D721Med (cell line): Measurements from ENCODE around the gene KCNT1.

ENCODE experiments used
- DNase-seq: peaks from one replicate; pipeline ENCODE4 v3.0.0; 2011; ENCODE audit warnings: low spot score; ENCODE audit not compliant: insufficient read length
- FAIRE-seq: peaks from 2 replicates; lab custom pipeline; 2011; peaks lifted over from hg19 to GRCh38; lab: Jason Lieb, UNC
- CTCF ChIP-seq: IDR thresholded peaks from 2 replicates; pipeline ENCODE4 v1.5.1; 2012; ENCODE audit warnings: mild to moderate bottlenecking, control low read depth; ENCODE audit not compliant: insufficient read depth; ENCODE audit errors: missing control alignments

The KCNT1 gene

DNA sequence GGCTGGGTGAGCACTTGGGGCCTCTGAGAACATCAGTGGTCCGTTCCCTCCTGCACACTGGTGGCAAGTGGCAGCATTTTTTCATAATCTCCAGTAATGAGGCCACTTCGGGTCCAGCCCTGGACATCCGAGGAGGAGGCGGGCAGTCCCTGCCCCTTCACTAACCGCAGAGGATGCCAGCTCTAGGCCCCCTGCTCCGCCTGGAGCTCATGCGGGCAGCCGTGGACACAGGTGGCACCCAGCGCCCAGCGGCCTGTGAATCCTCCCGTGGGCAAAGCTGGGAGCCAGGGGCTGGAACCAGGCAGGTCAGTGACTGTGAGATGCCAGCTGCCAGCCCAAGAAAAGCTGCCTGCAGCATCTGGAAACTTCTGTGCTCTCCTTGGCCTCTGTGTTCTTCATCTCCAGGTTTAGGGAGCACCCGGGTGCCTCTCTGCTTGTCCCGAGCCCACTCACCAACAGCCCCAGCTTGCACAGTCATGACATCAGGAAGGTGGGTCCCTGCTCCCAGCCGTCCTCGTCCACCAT lies 92.4 kb downstream of the KCNT1 start:
- TF ChIP-seq CTCF: no peak
- FAIRE-seq: no peak
- no peak for DNase-seq

DNA sequence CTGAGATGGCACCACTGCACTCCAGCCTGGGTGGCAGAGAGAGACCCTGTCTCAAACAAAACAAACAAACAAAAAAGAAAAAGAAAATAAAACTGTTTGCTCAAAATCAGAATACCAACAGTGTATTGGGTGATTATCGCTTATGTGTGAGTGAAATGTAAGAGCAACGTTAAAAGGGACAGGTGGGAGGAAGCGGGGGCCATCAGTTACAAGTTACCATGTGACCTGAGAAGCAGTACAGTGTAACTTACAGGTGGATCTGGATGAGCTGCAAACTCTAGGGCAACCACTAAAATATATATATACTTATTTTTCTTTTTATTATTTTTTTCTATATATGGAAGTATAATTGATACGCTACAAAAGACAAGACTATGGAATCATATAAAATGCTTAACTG lies 93.4 kb downstream of the KCNT1 start:
- DNase-seq: no peak
- no peak for TF ChIP-seq CTCF
- FAIRE-seq: no peak

GRCh38 chr9:135796784-135797485 lies 95.0 kb downstream of the KCNT1 start:
- DNase-seq (no peak), FAIRE-seq (no peak)
- no peak for TF ChIP-seq CTCF

DNA sequence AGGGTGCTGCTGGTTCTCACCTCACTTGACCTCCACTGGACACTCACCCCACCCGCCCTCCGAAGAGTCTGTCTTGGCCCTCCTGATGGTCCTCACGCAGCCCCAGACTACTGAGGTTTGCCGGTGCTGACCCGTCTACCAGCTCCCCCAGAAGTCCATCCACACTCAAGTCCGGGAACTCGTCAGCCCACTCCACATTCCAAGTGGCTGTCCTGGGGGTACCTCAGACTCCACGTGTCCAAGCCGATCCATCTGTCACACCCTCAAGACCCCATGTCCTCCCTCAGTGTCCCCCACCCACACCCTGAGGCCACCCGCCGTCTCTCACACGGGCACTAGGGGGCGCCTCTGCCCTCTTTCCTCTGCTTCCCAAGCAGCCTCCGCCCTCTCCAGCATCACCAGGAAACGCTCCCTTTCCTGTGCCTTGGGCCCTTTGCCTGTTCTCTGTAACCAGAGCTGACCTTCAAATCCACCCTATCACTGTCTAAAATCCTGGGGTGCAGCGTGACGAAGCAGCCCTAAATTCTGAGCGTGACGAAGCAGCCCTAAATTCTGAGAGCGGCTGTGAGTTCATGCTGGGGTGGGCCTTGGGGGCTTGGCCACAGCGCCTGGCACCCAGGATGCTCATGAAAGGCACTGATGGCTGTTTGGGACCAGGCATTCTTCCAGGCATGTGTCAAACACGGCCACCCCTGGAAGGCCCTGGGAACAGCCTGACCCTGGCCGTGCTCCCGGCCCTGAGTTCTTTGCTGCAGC lies 95.7 kb downstream of the KCNT1 start:
- peak; percentile 57 for TF ChIP-seq CTCF
- peak; percentile 89 for DNase-seq
- no peak for FAIRE-seq

- FAIRE-seq (no peak), DNase-seq (no peak)
- no peak for TF ChIP-seq CTCF
These were observed 96.2 kb downstream of the KCNT1 start for GRCh38 chr9:135798263-135798585.

DNA sequence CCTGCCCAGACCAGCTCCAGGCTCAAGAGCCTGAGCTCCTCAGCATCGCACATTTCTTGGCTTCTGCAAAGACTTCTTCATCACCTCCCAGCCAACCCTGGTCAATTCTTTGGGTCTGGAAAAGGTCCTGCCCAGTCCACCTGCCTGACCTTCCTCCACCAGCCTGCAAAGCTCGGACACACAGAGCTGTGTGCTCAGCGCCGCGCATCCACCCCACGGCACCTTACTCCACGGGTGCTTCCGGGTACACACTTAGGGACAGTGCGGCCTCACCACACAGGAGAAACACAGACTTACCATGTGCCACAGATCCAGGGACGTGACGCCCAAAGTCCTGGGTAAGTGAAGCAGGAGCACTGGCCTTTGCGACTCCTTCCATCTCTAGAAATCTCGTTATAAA lies 97.3 kb downstream of the KCNT1 start:
- FAIRE-seq (no peak), DNase-seq (no peak)
- no peak for TF ChIP-seq CTCF

- FAIRE-seq (no peak), DNase-seq (no peak)
- TF ChIP-seq CTCF: no peak
These were observed 99.1 kb downstream of the KCNT1 start for GRCh38 chr9:135801070-135801469.
